ENCODE measurements around the gene WHRN. TPM values are rescaled to one million over a fixed set of nuclear protein-coding genes. Genes with fewer than 3 reads are reported as not detected.

WHRN gene
- total and polyA plus RNA-seq, 9 of the 15 experiments (the other 6 are each of a cell fraction or from before 2014, with no cell fraction given): 0.31 to 14.1 (median 3.0) TPM

DNA sequence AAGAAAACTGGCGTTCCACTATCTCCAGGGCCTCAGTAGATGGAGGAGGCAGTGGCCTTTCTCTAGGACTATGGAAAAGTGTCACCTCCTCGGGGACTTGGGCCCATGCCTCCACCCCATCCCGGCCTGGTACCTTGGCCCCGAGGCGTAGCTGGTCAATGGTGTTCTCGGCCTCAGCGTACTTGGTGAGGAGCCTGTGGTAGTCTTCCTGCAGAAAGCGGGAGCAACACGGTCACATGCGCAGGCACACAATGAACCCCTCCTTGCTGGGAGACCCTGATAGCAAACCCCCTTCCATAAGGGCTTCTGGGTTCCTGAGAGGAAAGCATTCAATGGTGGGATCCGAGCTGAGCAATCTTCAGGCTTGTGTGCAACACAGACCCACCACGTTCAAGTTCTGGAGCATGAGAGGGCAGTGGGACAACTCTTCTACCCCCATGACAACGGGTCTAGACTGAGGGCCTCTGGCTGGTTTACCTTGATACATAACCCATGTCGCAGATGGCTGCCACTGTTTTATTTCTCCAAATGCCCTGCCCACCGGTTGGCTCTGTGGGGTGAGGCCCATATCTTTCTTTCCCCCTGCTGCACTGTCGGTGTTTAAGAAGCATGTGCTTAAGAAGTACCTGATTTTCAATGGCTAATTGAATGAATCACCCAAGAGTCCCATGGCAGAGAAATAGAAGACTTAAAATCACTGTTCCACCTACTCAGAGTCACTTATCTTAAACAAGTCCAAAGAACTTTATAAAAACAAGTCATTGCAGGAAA is 131.1 kb downstream of the WHRN start:
- ATAC-seq (no peak), DNase-seq (ENCODE audit: extremely low read depth in 1 of 4, low spot score in 3 of 4) (no peak), FAIRE-seq (no peak)
- peaks cover 0 to 14% of the 10 kb centered on the region in 2 experiments; a peak in 2 of 5 replicates for H3K4me1 ChIP-seq (replicated peaks in 1 of 2; ENCODE audit: control insufficient read depth in 2 of 2, insufficient read depth in 2 of 2, low read length in 2 of 2)
- in situ Hi-C loops (cut with MboI) (no loop called here), intact Hi-C loops (cut with micrococcal nuclease) (no loop called here)
- no peak overlapping the region for H3K27ac ChIP-seq (ENCODE audit: extremely low read depth, low read depth, low read length)
- H3K9ac ChIP-seq (ENCODE audit: insufficient read depth in 1 of 2, low read depth in 2 of 2, low read length in 2 of 2): no peak overlapping the region
- no peak overlapping the region for H3K4me3 ChIP-seq
- no peak overlapping the region for H2AFZ ChIP-seq (ENCODE audit: low read depth, low read length)
- ChIA-PET CTCF (ENCODE audit: low intra/inter-chr PET ratio) (no interaction called here), POLR2A (interaction anchor here (0.6 to 1.1 kb wide), 2 partner anchors 9 to 25 kb away, joined by 3 to 6 read pairs; no protein-coding TSS in a partner anchor)
- H3K9me1 ChIP-seq (ENCODE audit: control insufficient read depth, insufficient read depth, low read length): no peaks in the 10 kb centered on the region
- H3K36me3 ChIP-seq (ENCODE audit: control insufficient read depth, insufficient read depth, low read length): no peaks in the 10 kb centered on the region
- BruUV-seq (replicated peaks): no TSS peak
- 68% methylated on average over 14 of the region's 16 CpGs for WGBS (ENCODE audit: insufficient coverage, low coverage, missing lambda C conversion rate)
- H3K27me3 ChIP-seq (ENCODE audit: control insufficient read depth in 2 of 2, insufficient read depth in 2 of 2, low read length in 2 of 2): no peaks in the 10 kb centered on the region
- H4K20me1 ChIP-seq (replicated peaks; ENCODE audit: control insufficient read depth, insufficient read depth, low read length): no peaks in the 10 kb centered on the region; the same call in 1 of the 2 replicates
- TF ChIP-seq ESRRA (IDR thresholded peaks at IDR 0.05; ENCODE audit: borderline replicate concordance, low read depth): peak; percentile 2; the same call in 1 of the 2 replicates
- TF ChIP-seq, protein P1, sequence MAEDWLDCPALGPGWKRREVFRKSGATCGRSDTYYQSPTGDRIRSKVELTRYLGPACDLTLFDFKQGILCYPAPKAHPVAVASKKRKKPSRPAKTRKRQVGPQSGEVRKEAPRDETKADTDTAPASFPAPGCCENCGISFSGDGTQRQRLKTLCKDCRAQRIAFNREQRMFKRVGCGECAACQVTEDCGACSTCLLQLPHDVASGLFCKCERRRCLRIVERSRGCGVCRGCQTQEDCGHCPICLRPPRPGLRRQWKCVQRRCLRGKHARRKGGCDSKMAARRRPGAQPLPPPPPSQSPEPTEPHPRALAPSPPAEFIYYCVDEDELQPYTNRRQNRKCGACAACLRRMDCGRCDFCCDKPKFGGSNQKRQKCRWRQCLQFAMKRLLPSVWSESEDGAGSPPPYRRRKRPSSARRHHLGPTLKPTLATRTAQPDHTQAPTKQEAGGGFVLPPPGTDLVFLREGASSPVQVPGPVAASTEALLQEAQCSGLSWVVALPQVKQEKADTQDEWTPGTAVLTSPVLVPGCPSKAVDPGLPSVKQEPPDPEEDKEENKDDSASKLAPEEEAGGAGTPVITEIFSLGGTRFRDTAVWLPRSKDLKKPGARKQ (CRISPR knock-in tag; IDR thresholded peaks at IDR 0.05): no peak
- TF ChIP-seq BRD9 (IDR thresholded peaks at IDR 0.05; ENCODE audit: low read depth, partially characterized antibody): no peak
- TF ChIP-seq EWSR1 (IDR thresholded peaks at IDR 0.05; ENCODE audit: borderline replicate concordance, low read depth, partially characterized antibody): no peak
- TF ChIP-seq C11orf30 (IDR thresholded peaks at IDR 0.05; ENCODE audit: low read depth): no peak
- 0 out of 2 replicates have a peak, but pooled peaks have one; percentile 26 for TF ChIP-seq POLR2G (IDR thresholded peaks at IDR 0.05; ENCODE audit: low read depth, low read length)
- no peaks in the 10 kb centered on the region for H3K9me3 ChIP-seq (replicated peaks; ENCODE audit: control insufficient read depth, insufficient read depth, low read depth, low read length)
- H3K4me2 ChIP-seq (ENCODE audit: insufficient read depth, low read length): no peak overlapping the region
- H3K79me2 ChIP-seq (ENCODE audit: control insufficient read depth, insufficient read depth, low read length): no peaks in the 10 kb centered on the region

Data from K562 (cell line).